Limb (tissue), 2 donors: ENCODE results near the gene FAM180B.
"Not testable (repeated sequence)": the region's sequence is repeated elsewhere in the genome, so short reads cannot be mapped to it uniquely, and the experiment has no call there.

Experiments
- DNase-seq, 2 donors: peaks; one replicate each; pipeline ENCODE4 v3.0.0-alpha.2; 2016; ENCODE audit errors: extremely low spot score in 2 of 2

The FAM180B gene

GRCh38 chr11:47593934-47594855 is 7.7 kb downstream of the FAM180B start, which contains the start of gene C1QTNF4:
TSS of gene C1QTNF4 (minus strand) at chr11:47594411. CDS start at chr11:47590810, 3,601 bp downstream.
- peak in 1 of 2 donors; percentile 64 for DNase-seq

DNA sequence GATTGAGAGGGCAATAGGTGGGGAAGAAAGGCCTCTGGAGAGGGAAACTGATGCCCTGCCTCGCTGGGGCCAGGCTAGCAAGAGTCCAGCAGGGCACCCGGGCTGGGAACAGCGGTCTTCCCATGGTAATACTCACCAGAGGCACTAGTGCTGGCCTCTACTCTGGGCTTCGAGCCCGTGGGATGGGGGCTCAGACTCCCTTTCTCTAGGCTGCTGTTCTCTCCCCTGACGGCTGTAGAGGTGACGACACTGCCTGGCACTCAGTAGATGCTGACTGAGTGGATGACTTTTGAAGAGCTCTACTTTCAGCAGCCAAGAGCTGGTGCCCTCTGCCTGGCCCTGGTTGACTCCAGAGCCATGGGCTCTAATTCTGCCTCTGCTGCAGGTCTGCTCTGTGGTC is 8.6 kb downstream of the FAM180B start:
- no peak for DNase-seq

GRCh38 chr11:47595967-47596366 is 9.5 kb downstream of the FAM180B start:
- DNase-seq, result no peak

- DNase-seq, result no peak
Observed at GRCh38 chr11:47599902-47600301, 13.4 kb downstream of the FAM180B start.

DNA sequence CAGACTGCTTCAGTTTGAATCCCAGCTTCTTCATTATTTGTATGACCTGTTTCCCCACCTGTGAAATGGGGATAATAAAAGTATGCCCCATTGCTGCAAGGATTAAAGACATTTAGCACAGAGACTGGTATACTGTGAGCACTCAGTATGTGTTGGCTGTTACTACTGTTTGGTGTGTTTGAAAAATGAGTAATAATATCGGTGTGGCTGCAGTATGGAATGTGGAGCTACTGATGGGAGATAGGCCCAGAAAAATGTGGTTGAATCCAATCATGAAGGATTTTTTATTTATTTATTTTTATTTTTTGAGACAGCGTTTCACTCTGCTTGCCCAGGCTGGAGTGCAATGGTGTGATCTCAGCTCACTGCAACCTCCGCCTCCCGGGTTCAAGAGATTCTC is 16.8 kb downstream of the FAM180B start:
- DNase-seq, result no peak

DNA sequence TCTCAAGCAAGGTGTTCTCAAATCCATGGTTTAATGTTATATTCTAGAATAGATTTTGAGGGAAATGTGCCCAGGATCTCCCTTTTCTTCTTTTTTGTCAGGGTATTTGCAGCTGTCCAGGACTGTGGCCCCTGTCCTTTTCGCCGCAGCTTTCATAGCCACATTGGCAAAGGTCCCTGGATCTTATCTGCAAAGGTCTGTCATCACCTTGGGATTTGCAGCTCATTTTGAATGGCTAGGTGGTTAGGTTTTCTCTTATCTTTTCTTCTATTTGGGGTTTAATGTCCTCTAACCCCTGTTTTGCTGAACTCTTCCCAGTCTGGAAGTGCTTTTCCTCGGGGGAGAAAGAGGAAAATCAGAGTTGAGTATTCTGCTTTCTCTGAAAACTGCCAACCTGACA is 19.4 kb downstream of the FAM180B start:
- no peak for DNase-seq

GRCh38 chr11:47606731-47607130 is 20.3 kb downstream of the FAM180B start:
- DNase-seq, result no peak

DNA sequence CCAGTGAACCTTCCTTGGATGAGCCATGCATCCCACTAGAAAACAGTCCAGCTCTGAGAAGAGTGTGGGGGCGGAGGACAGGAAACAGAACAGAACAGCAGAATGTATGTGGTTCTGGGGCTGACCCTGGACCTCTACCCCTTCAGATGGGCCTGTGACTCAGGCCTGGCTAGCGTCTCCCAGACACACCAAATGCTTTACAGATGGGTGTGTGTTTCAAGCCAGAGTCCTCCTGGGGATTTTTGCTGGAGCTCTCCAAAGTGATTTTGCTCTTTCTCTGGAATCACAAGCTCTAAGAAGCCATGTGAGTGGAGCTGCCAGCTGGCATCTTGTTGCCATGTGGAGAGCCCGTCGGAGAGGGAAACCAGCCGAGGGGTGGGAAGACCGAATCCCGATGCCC is 20.9 kb downstream of the FAM180B start:
- no peak for DNase-seq

- DNase-seq, result no peak
Observed at GRCh38 chr11:47609675-47610074, 23.2 kb downstream of the FAM180B start.

- no peak for DNase-seq
Observed at GRCh38 chr11:47611348-47611794, 24.9 kb downstream of the FAM180B start.

DNA sequence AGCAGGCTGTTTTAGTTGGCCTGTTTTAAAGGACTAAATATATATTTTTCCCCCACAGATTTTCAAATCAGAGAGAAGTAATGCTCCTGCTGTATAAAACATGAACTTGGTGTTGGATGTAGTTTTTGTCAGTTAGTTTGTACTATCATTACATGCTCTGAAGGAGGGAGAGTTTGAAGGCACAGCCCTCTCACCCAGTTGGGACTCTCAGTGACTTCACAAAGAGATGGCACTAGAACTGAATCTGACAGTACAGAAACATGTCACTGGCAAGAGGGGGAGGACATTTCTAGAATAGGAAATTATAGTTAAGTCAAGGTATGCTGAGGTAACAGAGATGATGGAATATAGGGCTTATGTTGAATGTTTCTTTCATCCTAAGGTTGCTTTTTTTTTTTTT is 28.8 kb downstream of the FAM180B start:
- no peak for DNase-seq

DNA sequence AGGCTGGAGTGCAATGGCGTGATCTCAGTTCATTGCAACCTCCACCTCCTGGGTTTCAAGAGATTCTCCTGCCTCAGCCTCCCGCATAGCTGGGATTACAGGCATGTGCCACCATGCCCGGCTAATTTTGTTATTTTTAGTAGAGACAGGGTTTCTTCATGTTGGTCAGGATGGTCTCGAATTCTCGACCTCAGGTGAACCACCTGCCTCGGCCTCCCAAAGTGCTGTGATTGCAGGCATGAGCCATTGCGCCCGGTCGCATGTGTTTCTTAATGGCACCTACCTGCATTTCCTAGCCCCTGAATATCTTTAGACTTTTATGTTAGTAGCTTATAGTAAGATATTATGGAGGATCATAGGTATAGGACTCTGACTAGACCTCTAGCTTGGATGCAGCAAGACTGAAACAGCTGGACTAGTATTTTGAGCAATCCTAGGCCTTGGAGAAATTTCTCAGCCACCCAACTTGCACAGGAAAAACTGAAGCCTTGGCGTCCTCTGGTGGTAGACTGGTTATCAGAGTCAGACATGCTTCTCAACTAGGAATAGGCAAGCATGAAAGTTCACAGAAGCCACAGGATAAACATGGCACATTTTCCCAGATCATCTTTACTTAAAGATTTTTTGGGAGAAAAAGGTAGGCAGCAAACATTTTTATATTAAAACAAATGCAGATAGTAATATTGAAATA is 30.4 kb downstream of the FAM180B start:
- peak; percentile 46 to 53 for DNase-seq

DNA sequence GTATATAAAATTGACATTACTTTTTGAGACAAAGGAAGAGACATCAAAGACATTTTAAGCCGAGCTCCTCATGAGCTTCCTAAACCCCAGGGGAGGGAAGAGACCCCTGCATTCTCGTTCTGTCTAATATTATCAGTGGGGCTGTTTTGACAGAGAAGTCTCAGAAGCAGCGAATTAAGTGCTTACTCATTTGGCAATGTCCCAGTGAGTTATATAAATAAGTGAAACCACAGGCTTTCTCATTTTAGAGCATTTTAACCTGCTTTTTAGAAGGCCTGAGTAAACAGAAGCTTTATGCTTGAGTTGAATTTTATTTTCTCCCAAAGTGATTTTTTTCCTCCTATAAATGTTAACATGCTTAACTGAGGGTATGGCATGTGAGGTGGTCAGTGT is 30.9 kb downstream of the FAM180B start:
- DNase-seq, result no peak

- DNase-seq, result no peak
Observed at GRCh38 chr11:47620836-47621378, 34.4 kb downstream of the FAM180B start.

DNA sequence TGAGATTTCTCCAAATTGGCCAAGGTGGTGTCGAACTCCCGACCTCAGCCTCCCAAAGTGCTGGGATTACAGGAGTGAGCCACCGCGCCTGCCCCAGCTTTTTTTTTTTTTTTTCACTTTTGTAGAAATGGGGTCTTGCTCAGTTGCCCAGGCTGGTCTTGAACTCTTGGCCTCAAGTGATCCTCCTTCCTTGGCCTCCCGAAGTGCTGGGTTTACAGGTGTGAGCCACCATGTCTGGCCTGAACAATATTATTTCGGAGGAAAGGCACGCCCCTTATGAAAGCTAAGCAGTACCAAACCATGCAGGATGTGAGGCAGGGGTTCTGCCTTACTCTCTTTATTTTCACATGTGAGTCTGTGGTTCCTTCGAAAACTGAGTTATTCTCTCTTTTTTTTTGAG is 39.8 kb downstream of the FAM180B start:
- no peak for DNase-seq

DNA sequence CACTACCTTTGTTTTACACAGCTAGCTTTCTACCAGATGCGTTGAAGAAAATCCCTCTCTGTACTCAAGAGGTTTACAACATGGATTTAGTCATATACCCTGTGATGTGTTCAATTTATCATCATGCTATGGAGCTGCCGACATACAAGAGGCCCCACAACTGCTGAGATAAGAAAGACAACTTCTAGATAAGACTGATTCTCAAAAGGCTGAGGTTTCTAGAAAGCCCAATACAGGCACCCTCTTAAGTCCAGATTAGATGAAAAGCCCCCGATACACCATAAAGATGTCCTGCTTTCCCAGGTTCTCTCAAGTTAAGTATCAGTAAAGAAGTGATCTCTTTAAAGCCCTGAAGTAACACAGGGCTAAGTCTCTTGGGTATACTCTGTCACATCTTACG is 41.5 kb downstream of the FAM180B start:
- no peak for DNase-seq

DNA sequence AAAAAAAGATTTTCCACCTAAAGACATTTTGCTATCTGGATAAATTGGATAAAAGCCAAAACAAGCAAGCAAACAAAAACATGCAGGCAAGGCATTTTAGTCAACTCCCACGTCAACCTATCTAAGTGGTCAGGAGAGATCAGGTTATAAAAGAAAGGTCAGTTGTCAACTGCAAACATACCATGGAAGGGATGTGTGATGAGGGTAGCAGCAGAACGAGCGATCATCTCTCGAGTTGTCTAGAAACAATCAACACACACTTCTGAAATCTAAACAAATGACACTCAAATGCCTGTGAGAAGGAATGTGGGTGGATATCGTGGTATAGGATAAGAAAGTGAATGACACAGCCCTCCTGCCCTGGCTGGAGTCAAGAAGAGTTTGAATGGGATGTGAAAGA is 45.0 kb downstream of the FAM180B start:
- no peak for DNase-seq

DNA sequence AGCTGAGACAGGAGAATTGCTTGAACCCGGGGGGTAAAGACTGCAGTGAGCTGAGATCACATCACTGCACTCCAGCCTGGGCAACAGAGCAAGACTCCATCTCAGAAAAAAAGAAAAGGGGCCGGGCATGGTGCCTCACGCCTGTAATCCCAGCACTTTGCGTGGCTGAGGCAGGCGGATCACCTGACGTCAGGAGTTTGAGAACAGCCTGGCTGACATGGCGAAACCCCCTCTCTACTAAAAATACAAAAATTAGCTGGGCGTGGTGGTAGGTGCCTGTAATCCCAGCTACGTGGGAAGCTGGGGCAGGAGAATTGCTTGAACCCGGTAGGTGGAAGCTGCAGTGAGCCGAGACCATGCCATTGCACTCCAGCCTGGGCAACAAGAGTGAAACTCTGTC is 49.9 kb downstream of the FAM180B start:
- DNase-seq, result not testable (repeated sequence)
